Measurements from ENCODE around the gene AURKA. TPM values are rescaled to one million over a fixed set of nuclear protein-coding genes. Genes with fewer than 3 reads are reported as not detected.

AURKA gene
- total RNA-seq (ENCODE audit: unreplicated experiment) = 12.4 TPM
- long read RNA-seq, partial matches to known transcripts = 0 of 7 reads
- long read RNA-seq, other reads (novel, unspliced or antisense) = 2 of 7 reads

DNA sequence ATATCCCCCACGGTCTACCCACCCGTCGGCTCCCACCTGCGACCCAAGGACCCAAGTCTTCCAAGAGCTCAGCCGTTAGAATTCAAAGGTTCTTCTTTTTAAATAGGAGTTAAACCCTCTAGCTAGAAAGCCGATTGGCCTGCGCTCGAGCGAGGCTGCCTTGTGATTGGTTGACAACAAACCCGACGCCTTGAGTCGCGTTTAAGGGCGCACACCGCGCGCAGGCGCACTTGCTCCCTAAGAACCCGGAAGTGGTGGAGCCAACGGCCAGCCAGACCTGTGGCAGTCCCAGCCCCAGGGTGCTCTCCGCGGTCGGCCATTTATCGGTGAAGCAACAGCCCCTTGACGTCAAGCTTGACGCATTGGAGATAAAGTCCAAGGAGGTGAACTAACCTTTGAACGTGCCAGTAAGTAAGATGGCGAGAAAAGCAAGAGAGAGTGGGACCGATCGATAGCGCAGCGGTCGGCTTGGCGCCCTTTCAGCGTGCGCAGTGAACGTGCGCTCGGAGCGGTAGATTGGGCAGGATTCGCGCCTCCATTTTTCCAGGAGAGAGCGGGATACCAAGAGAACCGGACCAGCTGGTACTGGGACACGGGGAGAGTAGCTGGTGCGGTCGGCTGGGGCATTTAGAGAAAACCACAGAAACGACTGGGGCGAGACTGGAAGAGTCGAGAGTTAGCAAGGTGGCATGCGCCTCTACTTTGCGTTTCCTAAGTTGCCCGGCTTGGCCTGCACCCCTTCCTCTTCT is at the start of gene AURKA, which contains the start of gene CSTF1:
Gene AURKA, minus strand, starts transcription at position 84 of the 749 bp plus-strand sequence. CDS start 4,018 bp downstream, outside the sequence.
Gene CSTF1, plus strand, starts transcription at position 514 of the 749 bp plus-strand sequence. CDS start 2,908 bp downstream, outside the sequence.
- no peak for TF ChIP-seq CTCF (IDR thresholded peaks at IDR 0.05; ENCODE audit: partially characterized antibody, unreplicated experiment)
- H3K27me3 Mint-ChIP-seq (ENCODE audit: unreplicated experiment) = no peaks in the 10 kb centered on the region
- H3K9me3 Mint-ChIP-seq (ENCODE audit: unreplicated experiment) = no peaks in the 10 kb centered on the region
- peaks cover 15% of the 10 kb centered on the region for H3K4me1 Mint-ChIP-seq (ENCODE audit: low read depth, unreplicated experiment)
- H3K4me3 Mint-ChIP-seq (ENCODE audit: unreplicated experiment) = no peak within 1 kb of the TSS
- peak within 1 kb of the TSS; percentile 52 for H3K27ac Mint-ChIP-seq (ENCODE audit: unreplicated experiment)
- no peaks in the 10 kb centered on the region for H3K36me3 Mint-ChIP-seq (ENCODE audit: unreplicated experiment)
- DNase-seq = peak; percentile 99

DNA sequence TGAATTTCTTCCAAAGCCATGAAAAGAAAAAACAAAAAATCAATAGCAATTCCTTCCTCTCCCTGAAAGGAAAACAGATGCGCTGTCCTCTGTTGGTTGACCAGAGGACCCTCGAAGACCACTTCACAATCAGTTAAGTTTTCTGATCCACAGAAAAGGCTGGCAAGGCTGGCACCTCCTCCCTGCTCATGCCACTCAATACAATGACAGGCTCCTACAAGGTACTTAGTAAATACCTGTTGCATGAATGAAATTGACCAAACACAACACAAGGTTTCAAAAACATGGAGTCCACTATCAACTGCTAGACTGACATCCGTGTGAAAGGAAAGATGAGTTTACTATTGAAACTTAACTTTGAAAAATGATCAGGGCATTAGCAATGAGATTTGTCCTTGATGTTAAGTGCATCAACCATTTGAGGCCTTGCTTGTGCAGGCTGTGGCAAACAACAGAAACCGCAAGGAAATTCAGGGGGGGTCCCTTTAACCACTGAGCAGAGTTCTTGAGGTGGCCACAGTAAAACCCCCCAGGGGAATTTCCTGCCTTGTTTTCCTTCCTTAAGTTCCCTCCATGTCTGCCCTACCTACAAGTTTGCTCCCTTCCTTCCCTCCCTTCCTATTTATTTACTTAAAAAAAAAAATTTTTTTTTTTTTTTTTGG is 48.5 kb upstream of the AURKA start:
- no peaks in the 10 kb centered on the region for H3K9me3 Mint-ChIP-seq (ENCODE audit: unreplicated experiment)

DNA sequence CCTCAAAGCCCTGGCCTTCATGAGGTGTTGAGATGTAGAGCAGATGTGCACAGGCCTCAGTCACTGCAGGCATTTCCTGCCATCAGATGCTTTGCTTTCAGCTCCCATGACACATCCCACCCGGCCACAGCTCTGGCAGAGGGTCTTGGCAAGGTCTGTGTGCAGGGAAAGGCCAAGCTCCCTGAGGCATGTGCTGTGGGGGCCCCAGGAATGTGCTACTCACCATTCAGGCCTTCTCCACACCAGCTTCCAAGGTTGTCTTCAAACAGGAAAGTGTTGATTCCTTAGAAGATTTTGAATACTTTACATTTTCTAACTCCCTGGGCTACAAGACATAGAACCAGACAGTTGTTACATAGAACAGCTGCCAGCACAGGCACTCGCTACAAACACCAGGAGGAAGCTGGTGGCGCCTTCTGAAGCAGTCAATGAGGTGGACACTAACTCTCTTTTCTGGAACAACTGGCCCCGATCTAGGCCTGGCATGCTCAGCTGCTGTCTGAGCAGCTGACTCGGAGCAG is 47.8 kb upstream of the AURKA start:
- TF ChIP-seq CTCF (IDR thresholded peaks at IDR 0.05; ENCODE audit: partially characterized antibody, unreplicated experiment) = no peak
- no peak for DNase-seq
- H3K36me3 Mint-ChIP-seq (ENCODE audit: unreplicated experiment) = no peaks in the 10 kb centered on the region
- H3K4me3 Mint-ChIP-seq (ENCODE audit: unreplicated experiment) = no peak overlapping the region
- H3K27me3 Mint-ChIP-seq (ENCODE audit: unreplicated experiment) = peaks cover 3% of the 10 kb centered on the region
- no peaks in the 10 kb centered on the region for H3K9me3 Mint-ChIP-seq (ENCODE audit: unreplicated experiment)
- no peaks in the 10 kb centered on the region for H3K4me1 Mint-ChIP-seq (ENCODE audit: low read depth, unreplicated experiment)
- no peak overlapping the region for H3K27ac Mint-ChIP-seq (ENCODE audit: unreplicated experiment)

More for the DNA sequence above, 48.5 kb upstream of the AURKA start:
- H3K4me1 Mint-ChIP-seq (ENCODE audit: low read depth, unreplicated experiment) = no peaks in the 10 kb centered on the region
- DNase-seq = no peak
- peaks cover 3% of the 10 kb centered on the region for H3K27me3 Mint-ChIP-seq (ENCODE audit: unreplicated experiment)
- no peak for TF ChIP-seq CTCF (IDR thresholded peaks at IDR 0.05; ENCODE audit: partially characterized antibody, unreplicated experiment)
- H3K27ac Mint-ChIP-seq (ENCODE audit: unreplicated experiment) = no peak overlapping the region
- H3K36me3 Mint-ChIP-seq (ENCODE audit: unreplicated experiment) = no peaks in the 10 kb centered on the region
- H3K4me3 Mint-ChIP-seq (ENCODE audit: unreplicated experiment) = no peak overlapping the region

GRCh38 chr20:56438284-56438683 is 46.3 kb upstream of the AURKA start:
- no peaks in the 10 kb centered on the region for H3K36me3 Mint-ChIP-seq (ENCODE audit: unreplicated experiment)
- no peaks in the 10 kb centered on the region for H3K9me3 Mint-ChIP-seq (ENCODE audit: unreplicated experiment)
- H3K4me3 Mint-ChIP-seq (ENCODE audit: unreplicated experiment) = no peak overlapping the region
- no peak for TF ChIP-seq CTCF (IDR thresholded peaks at IDR 0.05; ENCODE audit: partially characterized antibody, unreplicated experiment)
- DNase-seq = no peak
- no peaks in the 10 kb centered on the region for H3K4me1 Mint-ChIP-seq (ENCODE audit: low read depth, unreplicated experiment)
- peaks cover 3% of the 10 kb centered on the region for H3K27me3 Mint-ChIP-seq (ENCODE audit: unreplicated experiment)
- no peak overlapping the region for H3K27ac Mint-ChIP-seq (ENCODE audit: unreplicated experiment)
